GM18861 (cell line): Measurements from ENCODE around the gene MTG1.

Source experiments
- ATAC-seq: cut with Tn5 transposase; IDR thresholded peaks from one replicate; pipeline ENCODE4 v1.9.1; 2021; ENCODE audit not compliant: unreplicated experiment

MTG1 gene

DNA sequence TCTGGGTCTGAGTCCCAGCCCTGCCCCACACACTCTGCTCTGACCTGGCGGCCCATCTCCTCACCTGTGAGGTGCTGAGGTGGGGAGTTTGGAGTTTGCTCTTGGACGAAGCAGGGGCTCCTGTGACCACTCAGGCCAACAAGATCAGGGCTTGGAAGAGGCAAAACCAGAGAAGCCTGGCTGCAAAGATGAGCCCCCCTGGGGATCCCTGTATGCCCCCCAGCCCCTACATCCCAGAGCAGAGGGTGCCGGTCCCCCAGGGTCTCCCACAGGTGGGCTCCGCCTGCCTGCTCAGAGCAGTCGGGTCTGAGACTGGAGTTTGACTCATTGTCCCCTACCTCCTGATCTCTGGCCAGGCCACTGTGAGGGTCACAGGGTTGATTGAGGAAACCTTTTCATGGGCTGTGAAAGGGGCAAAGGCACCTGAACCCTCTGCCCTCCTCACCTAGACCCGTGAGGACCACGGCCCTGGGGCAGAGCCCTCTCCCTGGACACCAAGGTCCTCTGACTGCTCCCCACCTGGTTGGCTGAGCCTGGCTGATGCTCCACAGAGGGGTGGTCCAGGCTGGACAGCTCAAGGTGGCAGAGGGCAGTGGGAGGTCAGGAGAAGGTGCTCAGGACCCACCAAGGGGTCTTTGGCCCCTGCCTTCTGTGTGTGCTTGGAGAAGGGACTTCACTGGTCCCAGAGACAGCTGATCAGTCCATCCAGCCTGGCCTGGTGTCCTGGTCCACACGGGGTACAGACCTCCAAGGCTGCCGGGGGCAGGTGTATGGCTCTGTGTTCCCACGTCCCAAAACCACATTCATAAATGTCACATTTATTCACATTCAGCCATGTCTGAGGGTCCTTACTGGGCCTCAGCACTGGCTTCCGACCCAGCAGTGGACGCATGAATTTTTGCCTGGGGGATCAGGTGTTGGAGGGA lies 50.6 kb downstream of the MTG1 start:
- ATAC-seq, result no peak

GRCh38 chr10:133445268-133445732 lies 51.3 kb downstream of the MTG1 start:
- ATAC-seq, result no peak

DNA sequence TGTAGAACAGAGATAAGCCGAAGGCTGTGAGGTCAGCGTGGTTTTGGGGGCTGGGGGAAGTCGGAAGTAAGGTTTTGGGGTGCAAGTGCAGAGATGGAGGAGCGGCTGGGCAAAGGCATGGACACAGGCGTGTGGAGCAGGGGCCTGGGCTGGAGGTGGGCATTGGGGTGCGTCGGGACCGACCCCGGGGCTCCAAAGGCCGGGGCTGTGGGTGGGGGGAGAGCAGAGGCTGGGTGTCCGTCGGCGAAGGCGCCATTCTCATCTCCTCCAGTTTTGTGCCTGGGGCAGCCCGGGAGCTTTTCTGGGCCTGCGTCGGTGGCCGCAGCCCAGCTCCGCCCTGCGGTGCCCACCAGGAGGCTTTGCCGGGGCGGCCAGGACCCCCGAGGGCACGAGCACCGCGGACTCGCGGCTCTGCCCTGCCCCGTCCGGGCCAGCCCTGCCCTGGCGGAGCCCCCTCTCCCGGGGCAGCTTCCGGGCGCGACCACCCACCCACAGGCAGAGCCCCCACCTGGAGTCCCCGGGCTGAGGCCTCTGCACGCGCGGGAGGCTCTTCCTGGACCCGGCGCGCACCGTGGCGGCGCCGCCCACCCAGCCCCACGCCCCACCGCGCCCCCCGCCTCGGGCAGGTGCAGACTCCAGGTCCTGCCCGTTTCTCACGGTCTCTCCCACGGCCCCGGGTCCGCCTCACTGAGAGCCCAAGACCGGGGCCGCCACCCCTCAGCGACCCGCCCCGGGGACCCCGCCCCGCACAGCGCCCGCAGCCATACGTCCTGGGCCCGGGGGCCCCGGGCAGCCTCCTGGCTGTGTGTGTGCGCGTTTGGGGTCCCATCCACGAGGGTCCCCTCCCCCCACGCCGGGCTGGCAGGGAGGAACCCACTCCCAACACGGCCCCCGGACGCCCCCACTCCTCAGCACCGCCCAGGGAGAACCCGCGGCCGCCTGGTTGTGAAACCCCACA lies 52.1 kb downstream of the MTG1 start:
- ATAC-seq, result no peak

GRCh38 chr10:133446979-133447378 lies 53.0 kb downstream of the MTG1 start:
- no peak for ATAC-seq

DNA sequence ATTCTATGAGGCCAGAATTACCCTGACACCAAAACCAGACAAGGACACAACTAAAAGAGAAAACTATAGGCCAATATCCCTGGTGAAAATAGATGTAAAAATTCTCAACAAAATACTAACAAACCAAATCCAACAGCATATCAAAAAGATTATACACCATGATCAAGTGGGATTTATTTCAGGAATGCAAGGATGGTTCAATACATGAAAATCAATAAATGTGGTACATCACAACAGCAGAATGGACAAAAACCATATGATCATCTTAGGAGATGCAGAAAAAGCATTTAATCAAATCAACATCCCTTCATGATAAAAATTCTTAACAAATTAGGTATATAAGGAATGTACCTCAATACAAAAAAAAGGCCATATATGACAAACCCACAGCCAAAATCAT lies 54.2 kb downstream of the MTG1 start:
- no peak for ATAC-seq

DNA sequence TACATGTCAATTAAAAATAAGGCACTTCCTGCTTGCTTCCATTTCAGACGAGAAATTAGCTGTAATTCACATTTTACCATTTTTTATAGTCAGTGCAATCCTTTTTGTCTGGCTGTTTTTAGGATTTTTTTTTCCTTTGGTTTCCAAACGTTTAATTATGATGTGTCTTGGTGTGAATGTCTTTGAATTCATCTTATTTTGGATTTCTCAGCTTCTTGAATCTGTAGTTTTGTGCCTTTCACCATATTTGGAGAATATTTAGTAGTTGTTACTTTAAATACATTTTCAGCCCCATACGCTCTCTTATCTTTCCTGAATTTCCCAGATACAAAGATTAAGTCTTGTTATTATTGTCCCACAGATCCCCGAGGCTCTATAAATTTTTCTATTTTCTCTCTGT lies 57.4 kb downstream of the MTG1 start:
- ATAC-seq, result no peak

DNA sequence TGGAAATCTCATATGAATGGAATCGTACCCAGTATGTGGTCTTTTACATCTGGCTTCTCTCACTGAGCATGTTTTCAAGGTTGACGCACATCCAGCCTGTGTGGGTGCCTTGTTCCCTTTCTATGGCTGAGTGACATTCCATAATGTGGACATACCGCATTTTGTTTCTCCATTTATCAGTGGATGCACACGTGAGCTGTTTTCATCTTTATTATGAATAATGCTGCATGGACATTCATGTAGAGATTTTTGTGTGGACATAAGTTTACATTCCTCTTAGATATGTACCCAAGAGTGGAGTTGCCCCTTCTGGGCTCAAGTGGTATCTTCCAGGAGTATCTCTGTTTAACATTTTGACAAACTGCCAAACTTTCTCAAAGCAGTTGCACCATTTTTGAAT lies 58.5 kb downstream of the MTG1 start:
- ATAC-seq, result no peak

- ATAC-seq, result no peak
Observed at GRCh38 chr10:133453516-133454203, 59.7 kb downstream of the MTG1 start, which contains the start of gene SCART1. Gene SCART1, plus strand, starts transcription at chr10:133453945. Its CDS starts 53 bp downstream, at chr10:133453998.

DNA sequence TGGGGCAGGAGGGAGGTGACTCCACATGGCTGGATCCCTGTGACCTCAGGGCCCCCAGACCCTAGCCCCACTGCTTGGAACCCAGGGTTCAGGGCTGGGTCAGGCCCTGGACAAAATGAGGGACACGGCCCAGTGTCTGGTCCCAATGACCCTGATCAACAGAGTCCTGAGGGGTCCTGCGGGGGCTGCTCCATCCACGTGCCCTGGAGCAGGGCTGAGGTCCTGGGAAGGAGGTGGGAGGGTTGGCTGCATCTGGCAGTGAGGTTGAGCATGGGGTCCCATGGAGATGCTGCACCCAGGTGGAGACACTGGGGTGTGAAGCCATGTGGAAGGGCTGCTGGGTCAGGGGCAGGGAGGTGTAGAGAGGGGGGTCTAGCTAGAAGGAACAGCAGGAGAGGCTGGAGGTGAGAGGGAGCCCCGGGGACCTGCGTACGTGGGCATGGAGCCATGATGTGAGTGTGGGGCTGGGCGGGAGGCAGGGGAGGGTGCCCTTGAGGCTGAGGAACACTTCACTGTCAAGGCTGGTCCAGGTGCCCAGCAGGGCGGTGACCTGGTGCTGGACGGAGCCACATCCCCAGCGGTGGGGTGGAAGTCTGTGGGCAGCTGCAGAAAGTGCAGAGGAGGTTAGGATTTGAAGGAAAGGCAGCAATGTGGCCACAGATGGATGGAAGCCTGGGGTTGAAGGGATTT lies 60.4 kb downstream of the MTG1 start:
- ATAC-seq, result no peak

DNA sequence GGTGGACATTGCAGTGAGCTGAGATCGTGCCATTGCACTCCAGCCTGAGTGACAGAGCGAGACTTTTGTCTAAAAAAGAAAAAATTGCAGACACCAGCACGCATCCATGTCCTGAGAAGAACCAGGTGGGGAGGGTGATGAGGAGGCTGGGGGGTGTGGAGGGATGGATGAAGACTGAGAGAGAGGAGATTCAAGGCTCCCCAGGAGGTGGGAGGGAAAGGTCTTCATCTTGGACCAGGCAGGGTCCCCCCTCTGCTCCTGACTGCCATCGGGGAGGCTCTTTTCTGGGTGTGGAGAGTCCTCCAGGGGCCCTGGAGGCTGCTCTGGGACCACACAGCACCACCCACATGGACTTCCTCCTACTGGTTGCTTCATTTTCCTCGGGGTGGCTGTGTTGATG lies 61.2 kb downstream of the MTG1 start:
- no peak for ATAC-seq

- no peak for ATAC-seq
Observed at GRCh38 chr10:133455611-133456031, 61.7 kb downstream of the MTG1 start.

DNA sequence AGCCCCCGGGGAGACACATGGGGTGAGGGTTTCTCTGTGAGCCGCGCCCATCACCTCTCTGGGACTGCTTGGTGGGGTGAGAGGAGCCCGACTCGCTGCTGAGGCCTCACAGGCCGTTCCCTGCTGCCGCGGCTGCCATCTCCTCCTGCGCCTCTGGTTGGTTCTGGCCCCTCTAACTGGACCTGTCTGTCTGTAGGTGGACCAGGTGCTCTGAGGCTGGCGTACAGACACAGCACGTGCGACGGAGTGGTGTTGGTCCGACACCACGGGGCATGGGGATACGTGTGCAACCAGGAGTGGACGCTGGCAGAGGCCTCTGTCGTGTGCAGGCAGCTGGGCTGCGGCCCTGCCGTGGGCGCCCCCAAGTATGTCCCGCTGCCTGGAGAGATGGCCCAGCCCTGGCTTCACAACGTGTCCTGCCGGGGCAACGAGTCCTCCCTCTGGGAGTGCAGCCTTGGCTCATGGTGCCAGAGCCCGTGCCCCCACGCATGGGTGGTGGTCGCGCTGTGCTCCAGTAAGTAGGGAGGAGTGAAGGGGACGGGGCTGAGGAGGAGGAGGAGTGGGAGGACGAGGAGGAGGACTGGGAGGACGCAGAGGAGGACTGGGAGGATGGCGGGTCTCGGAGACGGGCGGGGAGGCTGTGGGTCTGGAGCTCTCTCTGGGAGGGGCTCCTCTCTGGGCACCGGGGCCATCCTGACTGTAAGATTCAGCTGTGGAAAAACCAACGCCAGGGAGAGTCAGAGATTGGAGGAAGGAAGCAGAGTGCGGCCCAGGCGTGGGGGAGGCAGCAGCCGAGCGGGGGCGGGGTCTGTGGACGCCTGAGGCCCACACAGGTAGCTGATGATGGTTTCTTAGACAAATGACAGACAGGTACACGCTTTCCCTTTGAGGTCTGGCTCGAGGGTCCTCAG lies 62.3 kb downstream of the MTG1 start:
- ATAC-seq, result no peak

GRCh38 chr10:133457100-133457841 lies 63.3 kb downstream of the MTG1 start:
- ATAC-seq, result no peak

GRCh38 chr10:133458021-133458709 lies 64.2 kb downstream of the MTG1 start:
- ATAC-seq, result no peak

DNA sequence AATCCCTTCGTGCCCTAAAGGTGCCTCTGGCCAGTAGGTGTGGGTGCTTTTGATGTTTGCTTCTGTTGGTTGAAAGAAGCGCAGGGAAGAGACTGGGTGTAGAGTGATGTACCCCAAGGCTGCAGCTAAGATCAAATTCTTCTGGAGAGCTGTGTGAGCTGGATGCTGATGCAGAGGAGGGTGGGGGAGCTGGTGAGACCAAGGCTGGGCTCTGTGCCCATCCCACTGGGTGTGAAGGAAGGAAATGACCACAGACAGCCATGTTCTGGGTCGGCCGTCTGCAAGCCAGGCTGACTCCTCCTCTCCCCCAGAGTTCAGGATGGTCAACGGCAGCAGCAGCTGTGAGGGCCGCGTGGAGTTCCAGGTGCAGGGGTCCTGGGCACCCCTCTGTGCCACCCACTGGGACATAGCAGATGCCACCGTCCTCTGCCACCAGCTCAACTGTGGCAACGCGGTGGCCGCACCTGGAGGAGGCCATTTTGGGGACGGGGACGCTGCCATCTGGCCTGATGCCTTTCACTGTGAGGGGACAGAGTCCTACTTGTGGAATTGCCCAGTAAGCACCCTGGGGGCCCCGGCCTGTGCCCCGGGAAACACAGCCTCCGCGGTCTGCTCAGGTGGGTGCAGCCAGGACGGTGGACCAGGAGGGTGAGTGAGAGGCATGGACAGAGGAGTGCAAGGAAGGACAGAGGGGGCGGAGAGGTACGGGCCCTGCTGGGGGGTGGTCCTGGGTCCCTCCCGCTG lies 64.9 kb downstream of the MTG1 start:
- no peak for ATAC-seq

- ATAC-seq, result no peak
Observed at GRCh38 chr10:133459454-133460207, 65.7 kb downstream of the MTG1 start.
